GM12873 (cell line): ENCODE measurements around the gene HOXA13.

Experiments used
- CTCF ChIP-seq: IDR thresholded peaks from 2 replicates; pipeline ENCODE4 v1.5.1; 2012; ENCODE audit warnings: low read depth, mild to moderate bottlenecking, moderate library complexity, low read length, control low read depth; ENCODE audit not compliant: insufficient read depth; ENCODE audit errors: missing control alignments

The HOXA13 gene

GRCh38 chr7:27240015-27240731 lies 40.3 kb upstream of the HOXA13 start:
- no peak for TF ChIP-seq CTCF

GRCh38 chr7:27239387-27240014 lies 39.6 kb upstream of the HOXA13 start:
- TF ChIP-seq CTCF, result no peak

GRCh38 chr7:27238979-27239386 lies 39.1 kb upstream of the HOXA13 start:
- no peak for TF ChIP-seq CTCF

GRCh38 chr7:27237735-27238334 lies 37.9 kb upstream of the HOXA13 start:
- no peak for TF ChIP-seq CTCF

GRCh38 chr7:27235387-27236311 lies 35.8 kb upstream of the HOXA13 start:
- peak; percentile 14 for TF ChIP-seq CTCF

- no peak for TF ChIP-seq CTCF
Observed at GRCh38 chr7:27229448-27229847, 29.6 kb upstream of the HOXA13 start.
